ENCODE results near the gene DLEC1.

- no peak for TF ChIP-seq CTCF (conservative IDR thresholded peaks at IDR 0.05; ENCODE audit: low read length)
- TF ChIP-seq EZH2phosphoT487 (IDR thresholded peaks at IDR 0.05; ENCODE audit: borderline replicate concordance) = no peak
Measured at GRCh38 chr3:38043486-38043885, 4.5 kb downstream of the DLEC1 start.

Data from Loucy (cell line).